Hypothalamus (tissue), 51 donors: ENCODE data around the gene COL19A1.

Experiments used
- DNase-seq, 51 donors: peaks; one replicate each; lab custom pipeline; 2025; lab: John Stamatoyannopoulos, UW

Gene COL19A1

DNA sequence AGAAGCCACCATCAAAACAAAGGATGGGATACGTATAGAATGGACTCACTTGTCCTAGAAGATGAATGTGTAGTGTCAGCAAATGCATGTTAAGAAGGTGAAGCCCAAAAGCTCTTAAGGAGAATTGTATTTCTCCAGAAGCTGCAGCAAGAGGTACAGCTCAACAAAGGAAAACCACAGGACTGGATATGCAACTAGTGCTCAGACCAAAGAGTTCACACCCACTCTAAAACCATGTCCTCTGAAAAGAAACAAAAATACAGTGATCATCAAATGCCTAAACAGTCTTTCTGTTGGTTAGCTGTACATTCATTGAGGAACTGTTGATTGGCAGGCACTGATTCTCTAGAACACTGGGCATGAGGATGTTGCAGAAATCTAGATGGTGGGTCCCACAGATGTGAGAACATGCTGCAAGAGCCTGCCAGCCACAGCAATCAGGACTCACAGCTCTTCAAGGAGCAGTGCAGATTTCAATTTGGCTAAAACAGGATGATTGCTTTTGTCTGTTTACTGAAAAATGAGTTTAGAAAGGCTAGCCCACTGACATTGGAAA lies 342.0 kb downstream of the COL19A1 start:
- no peak for DNase-seq

DNA sequence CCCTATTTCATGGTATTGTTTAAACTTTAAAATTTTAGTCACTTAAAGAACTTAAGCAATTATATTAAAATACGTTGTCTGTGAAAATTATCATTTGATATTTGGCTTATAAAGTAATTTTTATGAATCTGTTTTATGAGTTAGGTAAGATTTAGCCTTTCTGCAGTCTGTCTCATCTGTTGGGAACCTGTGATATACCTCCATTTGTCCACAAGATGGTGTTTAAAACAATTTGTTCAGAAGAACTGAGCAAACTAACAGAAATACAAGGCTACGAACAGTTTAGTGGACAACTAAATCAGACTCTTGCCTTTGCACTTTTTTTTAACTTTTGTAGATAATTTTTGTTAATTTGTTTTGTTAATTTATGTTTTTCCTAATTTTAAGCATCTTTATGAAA lies 344.1 kb downstream of the COL19A1 start:
- no peak for DNase-seq

DNA sequence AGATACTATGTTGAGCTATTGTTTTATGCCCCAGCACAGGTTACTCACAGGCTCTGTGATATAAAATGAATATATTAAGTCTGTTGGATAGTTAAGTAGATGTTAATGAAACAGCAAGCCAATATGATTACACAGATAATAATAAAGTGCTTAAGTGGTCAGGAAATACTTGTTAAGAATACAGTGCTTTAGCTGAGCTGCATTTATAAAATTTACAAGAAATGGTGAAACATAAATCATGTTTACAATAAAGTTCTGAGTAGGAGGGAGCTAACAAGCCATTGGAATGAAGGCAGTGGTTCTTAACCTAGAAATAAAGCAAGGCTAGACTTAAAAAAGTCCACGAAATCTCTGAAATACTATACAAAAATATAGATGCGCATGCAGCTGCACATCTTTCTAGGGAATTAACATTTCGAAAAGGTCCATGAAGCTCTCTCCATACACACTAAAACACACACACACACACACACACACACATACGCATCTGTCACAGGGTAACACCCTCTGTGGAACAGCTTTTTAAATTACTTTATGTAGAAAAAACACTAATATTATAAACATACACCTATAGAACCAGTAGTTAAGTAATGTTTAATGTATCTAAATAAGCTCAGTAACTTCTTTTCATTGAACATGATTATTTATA lies 349.2 kb downstream of the COL19A1 start:
- no peak for DNase-seq

DNA sequence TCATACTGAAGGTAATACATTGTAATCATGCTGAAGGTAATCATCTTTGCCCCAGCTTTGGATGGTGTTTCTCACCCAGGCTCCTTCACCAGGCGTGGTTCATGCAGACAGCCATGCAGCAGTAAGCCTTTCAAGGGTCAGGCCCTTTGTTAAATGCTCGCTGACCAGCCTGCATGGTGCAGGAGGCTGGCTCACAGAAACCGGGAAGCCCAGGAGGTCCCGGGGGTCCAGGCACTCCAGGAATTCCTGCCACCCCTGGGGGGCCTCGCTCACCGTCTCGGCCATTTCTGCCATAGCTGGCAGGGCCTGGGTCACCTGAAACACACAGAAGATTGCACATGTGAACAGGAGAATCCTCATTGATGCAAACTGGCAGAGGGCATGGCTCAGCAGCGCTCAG lies 350.4 kb downstream of the COL19A1 start:
- DNase-seq: no peak

DNA sequence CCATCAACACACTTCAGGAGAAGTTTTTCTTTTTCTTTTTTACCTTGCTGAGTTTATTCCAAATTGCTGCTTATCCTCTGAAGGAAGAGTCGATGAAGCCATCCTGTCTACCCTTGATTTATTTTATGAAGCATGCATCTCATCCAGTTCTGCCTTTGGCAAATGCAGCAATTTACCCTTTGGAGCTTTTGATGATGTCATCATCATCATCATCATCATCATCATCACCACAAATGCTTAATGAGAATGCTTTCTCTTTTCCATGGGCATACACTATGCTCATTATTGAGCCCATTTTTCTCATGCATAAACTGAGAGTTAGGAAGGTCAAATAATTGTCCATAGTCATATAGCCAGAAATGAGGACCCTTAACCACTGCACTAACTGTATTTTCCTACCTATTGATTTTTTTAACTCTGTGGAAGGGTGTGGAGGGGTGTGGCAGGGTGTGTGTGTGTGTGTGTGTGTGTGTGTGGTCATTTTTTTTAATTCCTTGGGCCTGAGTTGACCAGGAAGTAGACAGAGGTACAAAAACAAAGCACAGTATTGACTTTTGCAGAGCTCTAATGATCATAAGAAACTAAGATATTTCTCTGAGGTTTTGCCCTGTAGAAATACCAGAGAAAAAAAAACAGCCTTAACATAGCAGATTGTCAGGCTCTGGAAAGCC lies 353.7 kb downstream of the COL19A1 start:
- no peak for DNase-seq

DNA sequence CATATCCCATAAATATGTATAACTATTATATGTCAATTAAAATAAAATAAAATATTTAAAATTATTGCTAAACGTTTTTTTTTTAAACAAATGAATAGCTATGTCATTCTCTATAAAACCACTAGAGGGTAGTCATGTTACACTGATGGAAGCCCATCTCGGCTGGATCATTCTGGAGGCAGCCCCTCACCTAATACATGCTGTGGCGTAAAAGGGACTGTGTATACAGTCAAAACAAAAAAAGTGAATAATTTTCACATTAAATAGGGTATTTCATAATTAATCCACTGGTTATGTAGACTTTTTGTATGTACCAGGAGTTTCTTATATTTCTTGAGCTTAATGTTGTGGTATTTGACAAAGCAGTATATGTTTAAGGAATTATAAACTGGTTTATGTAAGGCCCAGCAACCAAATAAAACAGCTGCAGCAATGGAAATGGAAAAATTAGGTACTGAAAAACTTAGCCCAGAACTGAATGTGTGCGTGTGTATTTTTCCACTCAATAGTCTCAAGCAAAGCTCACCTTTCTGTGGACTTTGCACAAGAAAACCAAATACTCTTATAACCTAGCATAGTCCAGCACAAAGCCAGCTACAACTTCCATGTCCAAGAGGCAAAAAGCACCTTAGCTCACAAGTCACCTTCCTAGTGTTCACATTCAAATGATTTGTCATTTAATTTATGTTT lies 354.8 kb downstream of the COL19A1 start:
- peak in 4 of 51 donors; percentile 5 to 13 (median 8) for DNase-seq

DNA sequence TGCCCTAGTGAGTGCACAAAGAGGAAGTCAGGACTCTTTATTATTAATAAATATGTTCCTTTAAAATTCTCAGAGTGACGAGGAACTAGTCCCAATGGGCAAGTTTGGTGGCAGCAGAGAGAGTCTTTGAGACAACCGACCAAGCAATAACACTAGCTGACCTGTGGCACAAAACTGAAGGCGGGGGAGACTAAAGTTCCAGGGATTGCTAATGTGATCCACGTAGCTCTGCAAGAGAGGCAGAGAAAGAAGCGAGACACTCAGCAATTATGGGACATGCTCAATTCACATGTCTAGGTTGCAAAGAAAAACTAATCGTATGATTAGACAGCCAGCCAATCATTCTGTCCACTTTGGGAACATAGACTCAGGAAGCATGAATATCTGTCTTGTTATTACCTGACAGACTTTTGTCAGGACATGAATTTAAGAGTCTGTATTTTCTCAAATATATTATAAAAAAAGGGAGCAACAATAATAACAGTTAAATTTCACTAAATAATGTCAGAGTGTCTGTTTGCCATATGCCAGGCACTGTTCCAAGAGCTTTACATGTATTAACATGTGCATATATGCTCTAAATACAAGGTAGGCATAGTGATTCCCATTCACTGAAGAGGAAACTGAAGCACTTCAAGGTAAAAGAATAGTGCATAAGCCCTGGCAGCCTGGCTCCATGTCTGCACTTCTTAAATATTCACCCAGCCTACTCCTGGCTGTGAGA lies 355.5 kb downstream of the COL19A1 start:
- no peak for DNase-seq

DNA sequence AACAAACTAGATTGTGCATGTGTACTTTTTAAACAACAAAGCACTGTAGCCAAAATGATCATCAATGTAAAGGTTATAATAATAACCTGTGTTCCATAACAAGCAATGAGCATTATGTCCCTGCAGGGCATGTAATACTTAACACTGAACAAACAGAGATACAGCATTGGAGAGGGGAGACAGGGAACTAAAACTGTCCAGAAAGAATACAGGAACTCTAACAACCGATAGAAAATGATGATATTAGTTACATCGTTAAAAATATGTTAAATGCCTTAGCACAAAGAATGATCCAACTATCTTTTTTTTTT lies 356.0 kb downstream of the COL19A1 start:
- DNase-seq: no peak

DNA sequence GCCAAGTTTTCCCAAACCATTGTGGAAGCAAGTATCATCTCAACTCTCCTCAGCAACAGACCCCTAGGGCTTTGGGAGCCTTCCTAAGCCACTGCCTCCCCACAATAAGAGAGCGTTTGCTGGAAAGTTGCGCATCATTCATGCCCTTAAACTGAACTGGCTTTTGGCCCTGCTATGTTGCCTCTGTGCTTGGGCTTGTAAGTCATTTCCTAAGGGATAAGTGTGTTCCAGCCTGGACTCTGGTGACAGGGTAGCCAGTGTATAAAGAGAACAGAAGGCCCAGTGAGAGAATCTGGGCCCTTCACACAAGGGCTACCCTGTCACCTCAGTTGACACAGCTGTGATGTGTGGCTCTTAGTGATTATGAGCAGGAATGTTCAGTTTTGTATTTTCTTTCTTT lies 358.7 kb downstream of the COL19A1 start:
- peak in 21 of 51 donors; percentile 2 to 58 (median 29) for DNase-seq

DNA sequence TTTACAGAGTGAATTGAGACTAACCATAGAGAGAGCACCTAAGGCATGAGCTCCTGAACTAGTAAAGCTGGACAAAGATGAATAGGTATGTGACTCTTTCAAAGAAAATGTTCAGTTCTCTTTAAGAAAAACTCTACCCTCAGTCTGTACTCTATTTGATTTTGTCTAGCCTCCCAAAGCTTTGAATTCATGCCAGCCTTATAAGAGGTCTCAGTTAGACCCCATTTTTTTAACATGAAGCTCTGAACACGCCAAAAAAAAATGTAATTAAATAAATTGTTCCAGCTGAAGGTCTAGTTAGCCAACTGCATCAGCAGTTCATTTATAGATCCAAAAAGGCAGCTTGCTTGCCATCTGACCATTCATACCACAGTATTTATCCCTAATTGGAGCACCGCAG lies 365.0 kb downstream of the COL19A1 start:
- no peak for DNase-seq

DNA sequence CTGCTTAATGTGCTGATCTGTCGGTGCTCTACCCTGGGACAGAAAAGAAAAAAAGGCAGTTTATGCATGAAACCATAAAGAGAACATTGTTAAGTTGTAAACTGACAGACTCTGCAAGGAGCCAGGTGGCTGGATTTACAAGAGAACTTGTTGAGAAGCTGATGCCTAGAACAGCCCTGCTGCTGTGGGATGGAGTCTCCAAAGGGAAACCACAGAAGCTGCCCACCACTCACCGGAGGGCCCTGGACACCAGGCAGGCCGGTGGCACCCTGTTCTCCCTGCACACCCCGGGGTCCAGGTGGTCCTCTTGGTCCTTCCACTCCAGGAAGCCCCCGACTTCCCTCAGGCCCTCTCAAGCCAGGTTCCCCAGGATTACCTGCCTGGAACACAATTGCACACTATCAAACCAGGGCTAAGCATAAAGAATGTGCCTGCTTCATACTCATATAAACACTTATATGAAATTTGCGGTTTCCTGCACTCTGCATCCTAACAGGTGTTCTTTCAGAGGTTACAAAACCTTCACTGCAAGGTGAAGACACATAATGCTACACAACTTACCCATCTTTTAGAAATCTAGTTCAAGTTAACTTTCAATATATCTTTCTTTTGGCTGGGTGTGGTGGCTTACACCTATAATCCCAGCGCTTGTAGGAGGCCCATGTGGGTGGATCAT lies 368.3 kb downstream of the COL19A1 start:
- DNase-seq: no peak

DNA sequence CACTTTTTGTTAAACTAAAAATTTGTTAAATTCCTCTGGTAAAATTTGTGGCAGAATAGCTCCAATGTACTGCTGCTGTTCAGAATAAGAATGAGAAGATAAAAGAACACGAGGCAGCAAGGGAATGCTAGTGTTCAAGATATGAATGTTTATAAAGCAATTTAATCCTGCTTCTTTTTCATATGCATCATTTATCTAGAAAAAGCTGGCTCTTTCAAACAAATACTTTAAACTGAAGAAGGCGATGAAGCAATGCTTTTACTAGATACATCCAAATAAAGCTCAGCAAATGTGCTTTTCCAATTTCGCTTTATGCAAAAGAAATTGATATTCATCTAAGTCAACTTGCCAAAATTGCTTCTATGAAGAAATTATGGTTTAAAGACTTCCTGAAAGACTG lies 370.0 kb downstream of the COL19A1 start:
- no peak for DNase-seq

DNA sequence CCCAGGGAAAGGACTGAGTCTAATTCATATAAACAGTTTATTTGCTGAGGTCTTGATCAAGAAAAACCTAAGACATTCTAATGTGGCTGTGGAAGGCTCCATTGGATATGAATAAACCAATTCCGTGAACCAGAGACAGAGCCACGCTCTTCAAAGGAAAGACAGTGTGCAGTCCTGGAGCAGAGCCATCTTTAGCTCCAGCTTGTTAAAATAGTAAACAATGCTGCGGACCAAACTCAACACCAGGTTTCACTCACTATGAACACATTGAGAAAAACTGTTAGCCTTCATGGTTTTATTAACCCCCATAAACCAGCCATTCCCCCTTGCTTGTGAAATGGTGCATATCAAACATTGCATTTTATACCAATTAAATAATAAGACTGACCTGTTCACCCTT lies 374.7 kb downstream of the COL19A1 start:
- DNase-seq: no peak

DNA sequence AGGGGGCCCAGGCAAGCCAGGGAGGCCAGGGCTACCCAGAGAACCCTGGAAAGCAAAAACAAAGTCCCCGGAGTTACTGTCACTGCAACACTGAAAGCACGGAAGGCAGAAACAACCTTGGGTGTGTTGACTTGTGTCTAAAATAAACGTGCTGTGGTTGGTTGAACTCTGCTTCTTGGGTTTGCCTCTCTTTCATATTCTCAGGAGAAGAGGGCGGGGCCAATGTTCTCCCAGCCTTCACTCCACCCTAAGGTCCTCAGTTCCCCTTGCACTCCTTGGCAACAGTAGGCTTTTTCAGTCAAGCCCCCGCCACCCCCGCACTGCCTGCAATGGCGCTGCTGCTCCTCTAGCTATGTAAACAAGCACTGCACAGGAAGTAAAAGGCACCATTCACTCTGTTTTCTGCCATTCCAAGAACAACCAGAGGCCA lies 375.6 kb downstream of the COL19A1 start:
- peak in 1 of 51 donors; percentile 5 for DNase-seq

DNA sequence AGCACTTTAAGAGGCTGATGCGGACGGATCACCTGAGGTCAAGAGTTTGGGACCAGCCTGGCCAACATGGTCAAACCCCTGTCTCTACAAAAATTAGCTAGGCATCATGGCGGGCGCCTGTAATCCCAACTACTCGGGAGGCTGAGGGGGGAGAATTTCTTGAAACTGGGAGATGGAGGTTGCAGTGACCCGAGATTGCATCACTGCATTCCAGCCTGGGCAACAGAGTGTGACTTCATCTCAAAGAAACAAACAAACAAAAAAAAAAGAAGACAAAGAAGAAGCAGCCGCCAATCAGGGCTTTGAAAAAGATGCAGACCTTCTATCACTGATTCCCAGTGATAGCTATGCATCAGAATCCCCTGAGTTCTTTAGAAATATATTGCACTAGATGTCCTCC lies 379.8 kb downstream of the COL19A1 start:
- no peak for DNase-seq

DNA sequence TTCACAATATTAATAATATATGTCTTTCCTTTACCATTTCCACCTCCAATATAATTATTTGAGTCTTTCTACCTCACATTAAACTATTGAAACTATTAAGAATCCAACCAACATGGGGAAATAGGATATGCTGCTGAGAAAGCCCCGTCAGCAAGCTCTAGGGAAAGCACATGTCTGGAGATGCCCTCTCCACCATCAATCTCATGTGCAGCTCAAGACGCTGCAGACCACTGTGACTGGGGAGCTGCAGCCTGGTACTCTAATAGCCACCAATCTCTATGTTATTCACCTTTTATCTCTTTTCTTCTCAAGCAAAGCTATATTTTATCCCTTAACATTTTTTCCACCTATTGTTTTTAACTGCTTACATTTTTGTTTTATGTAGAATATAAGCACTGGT lies 386.2 kb downstream of the COL19A1 start:
- DNase-seq: no peak

DNA sequence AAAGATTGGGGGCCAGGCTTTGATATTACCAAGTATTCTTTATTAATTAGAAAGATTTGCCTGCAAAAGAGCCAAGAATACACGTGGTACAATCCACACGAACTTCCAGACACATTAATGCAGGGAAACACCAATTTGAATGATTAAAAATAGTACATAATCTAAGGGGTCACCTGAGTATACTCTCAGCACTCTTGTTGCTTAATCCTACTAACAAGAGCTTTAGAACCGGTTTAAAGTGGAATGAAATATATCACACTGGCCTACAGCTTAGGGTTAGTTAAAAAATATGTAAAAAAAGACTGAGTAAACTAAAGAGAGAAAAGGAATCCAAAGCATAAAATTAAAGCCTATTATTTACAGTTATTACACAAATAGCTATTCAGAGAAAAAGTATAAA lies 387.6 kb downstream of the COL19A1 start:
- DNase-seq: no peak

DNA sequence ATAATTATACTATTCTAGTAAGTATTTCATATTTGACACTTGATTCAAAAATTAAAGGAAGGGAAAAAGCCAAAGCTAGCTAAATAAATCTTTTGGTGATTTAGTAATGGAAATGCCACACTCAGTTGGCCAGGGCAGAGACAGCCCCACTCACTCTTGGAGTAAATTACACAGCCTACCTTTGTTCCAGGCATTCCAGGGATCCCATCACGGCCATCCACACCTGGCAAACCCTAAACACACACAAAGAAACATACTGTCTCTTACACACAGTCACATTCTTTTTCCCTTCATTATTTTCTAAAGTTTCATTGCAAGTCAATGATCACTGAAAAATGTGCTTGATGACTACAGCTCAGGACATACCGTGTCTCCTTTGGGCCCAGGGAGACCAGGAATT lies 388.4 kb downstream of the COL19A1 start:
- DNase-seq: no peak

DNA sequence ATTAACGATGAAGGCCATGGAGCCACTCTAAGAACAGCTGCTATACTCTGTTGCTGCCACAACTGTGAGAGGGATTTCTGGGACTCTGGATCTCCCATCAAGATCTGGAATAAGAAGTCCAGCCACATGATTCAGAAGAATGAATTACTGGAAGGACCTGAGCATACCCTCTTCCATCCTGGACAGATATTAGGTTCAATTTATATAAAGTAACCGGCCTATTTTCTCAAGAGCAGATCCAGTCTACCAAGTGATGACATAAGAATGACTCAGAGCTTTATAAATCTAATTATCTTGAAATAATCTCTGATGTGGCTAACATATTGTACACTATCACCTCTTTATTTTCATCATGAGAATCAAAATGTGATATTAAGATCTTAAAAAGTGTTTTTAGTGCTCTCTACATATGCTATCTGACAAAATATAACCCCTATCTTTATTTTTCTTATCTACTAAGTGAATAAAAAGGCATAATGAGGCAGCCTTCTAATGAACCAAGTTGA lies 391.5 kb downstream of the COL19A1 start:
- no peak for DNase-seq

DNA sequence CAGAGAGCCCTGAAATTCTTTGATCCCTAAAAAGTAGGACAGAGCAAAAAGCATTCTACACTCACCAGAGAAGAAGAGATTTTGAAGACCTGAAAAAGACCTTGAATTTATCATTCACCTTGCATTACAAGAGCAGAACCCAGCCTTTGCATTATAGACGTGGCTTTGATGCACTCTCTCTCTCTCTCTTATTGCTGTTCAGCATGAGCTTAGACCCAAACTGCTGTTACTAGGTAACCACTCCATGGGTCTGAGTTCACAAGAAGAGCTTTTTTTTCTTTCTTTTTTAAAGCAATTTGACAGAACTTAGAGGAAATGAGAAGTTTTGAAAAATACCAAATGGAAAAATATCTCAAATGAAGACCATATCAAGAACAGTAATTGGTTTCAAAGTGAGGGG lies 392.1 kb downstream of the COL19A1 start:
- DNase-seq: no peak
